Endodermal cell (in vitro differentiated cells): Measurements from ENCODE around the gene CTDSP2. TPM values are rescaled to one million over a fixed set of nuclear protein-coding genes. Genes with fewer than 3 reads are reported as not detected.

Experiments
- DNase-seq: peaks from one replicate; pipeline ENCODE4 v3.0.0-alpha.2; 2017
- H3K27ac ChIP-seq: 2 replicates; pipeline ENCODE4 v1.5.1; 2013; ENCODE audit warnings: mild to moderate bottlenecking, low read depth, low read length, moderate library complexity
- H3K27me3 ChIP-seq: 2 replicates; pipeline ENCODE4 v1.6.1; 2013; ENCODE audit warnings: mild to moderate bottlenecking, low read length, moderate library complexity; ENCODE audit not compliant: insufficient read depth, control insufficient read depth, poor library complexity, severe bottlenecking
- H3K36me3 ChIP-seq: 2 replicates; pipeline ENCODE4 v1.7.0; 2013; ENCODE audit warnings: mild to moderate bottlenecking, low read length, moderate library complexity; ENCODE audit not compliant: control insufficient read depth, insufficient read depth
- H3K4me1 ChIP-seq: one replicate; pipeline ENCODE4 v1.7.0; 2013; ENCODE audit warnings: low read length; ENCODE audit not compliant: control insufficient read depth, insufficient read depth
- H3K4me3 ChIP-seq: 2 replicates; pipeline ENCODE4 v1.5.1; 2013; ENCODE audit warnings: mild to moderate bottlenecking, low read length, moderate library complexity
- H3K9ac ChIP-seq: 2 replicates; pipeline ENCODE4 v1.6.1; 2013; ENCODE audit warnings: mild to moderate bottlenecking, low read length, moderate library complexity; ENCODE audit not compliant: poor library complexity, severe bottlenecking; ENCODE audit errors: extremely low read depth
- H3K9me3 ChIP-seq: 2 replicates; pipeline ENCODE4 v1.6.1; 2013; ENCODE audit warnings: mild to moderate bottlenecking, low read length, moderate library complexity; ENCODE audit not compliant: control insufficient read depth
- H3K27ac Mint-ChIP-seq: 2 replicates; pipeline ENCODE4 v1.8.0; 2020; ENCODE audit warnings: mixed read lengths
- H3K27me3 Mint-ChIP-seq: 2 replicates; pipeline ENCODE4 v1.8.0; 2021; ENCODE audit warnings: mild to moderate bottlenecking, mixed read lengths; ENCODE audit not compliant: insufficient read depth
- H3K36me3 Mint-ChIP-seq: 2 replicates; pipeline ENCODE4 v1.8.0; 2020; ENCODE audit warnings: low read depth, mixed read lengths
- H3K4me1 Mint-ChIP-seq: 2 replicates; pipeline ENCODE4 v1.8.0; 2020; ENCODE audit warnings: mixed read lengths
- H3K4me3 Mint-ChIP-seq: 2 replicates; pipeline ENCODE4 v1.8.0; 2020; ENCODE audit warnings: mild to moderate bottlenecking, moderate library complexity, mixed read lengths
- H3K9me3 Mint-ChIP-seq: 2 replicates; pipeline ENCODE4 v1.8.0; 2020; ENCODE audit warnings: mild to moderate bottlenecking, mixed read lengths
- CTCF ChIP-seq: fragments of 200-600 bp; sonication (generic); conservative IDR thresholded peaks from 2 replicates; pipeline ENCODE4 v1.5.0; 2021; ENCODE audit warnings: antibody characterized with exemption, mild to moderate bottlenecking
- WGBS, 2 experiments: methylation state at CpG; one replicate each; pipeline versions ENCODE4 v1.1.5 to v1.1.7; 2013; ENCODE audit warnings: missing lambda C conversion rate in 2 of 2, mixed read lengths in 1 of 2; ENCODE audit not compliant: insufficient coverage in 1 of 2, insufficient read length in 1 of 2; 5-methylcytosine and 5-hydroxymethylcytosine counted together
- total RNA-seq, 2 donors: library from RNA; stranded (reverse); fragmentation: NEBNext Ultra II Directional in 1 of 2; extraction: Animal tissue kit (Norgen Biotek cat#: 25700) in 1 of 2; gene quantifications; 2 replicates in 1 of 2; 3 replicates in 1 of 2; pipeline ENCODE4 v1.2.1, GENCODE V29; 2021

CTDSP2 gene
- total RNA-seq, 2 donors from 2014 or later = 137 to 148 TPM

GRCh38 chr12:57772429-57773322 lies 73.9 kb downstream of the CTDSP2 start, which contains the start of gene EEF1AKMT3:
TSS of gene EEF1AKMT3 (plus strand) at chr12:57772614. CDS start at chr12:57772725, 111 bp downstream.
- no peak for TF ChIP-seq CTCF
- no peak for DNase-seq
- 8 to 9% methylated on average over 37 to 66 of the region's 67 CpGs for WGBS, 2 experiments
- peak within 1 kb of the TSS; percentile 96 for H3K27ac ChIP-seq
- peak within 1 kb of the TSS; percentile 97 for H3K4me3 ChIP-seq
- H3K9ac ChIP-seq = peak within 1 kb of the TSS; percentile 99
- peaks cover 31% of the 10 kb centered on the region for H3K36me3 ChIP-seq
- H3K4me1 Mint-ChIP-seq = peaks cover 6% of the 10 kb centered on the region
- no peaks in the 10 kb centered on the region for H3K9me3 Mint-ChIP-seq
- peaks cover 26% of the 10 kb centered on the region for H3K36me3 Mint-ChIP-seq
- no peaks in the 10 kb centered on the region for H3K27me3 Mint-ChIP-seq
- H3K27me3 ChIP-seq = no peaks in the 10 kb centered on the region
- no peaks in the 10 kb centered on the region for H3K9me3 ChIP-seq
- peak within 1 kb of the TSS; percentile 85 for H3K4me3 Mint-ChIP-seq
- H3K27ac Mint-ChIP-seq = peak within 1 kb of the TSS; percentile 100
- no peaks in the 10 kb centered on the region for H3K4me1 ChIP-seq

GRCh38 chr12:57771873-57772428 lies 74.6 kb downstream of the CTDSP2 start, which contains the start of gene METTL1:
TSS of gene METTL1 (minus strand) at chr12:57772105. CDS start at chr12:57772083, 22 bp downstream.
- H3K27me3 Mint-ChIP-seq = peaks cover 6% of the 10 kb centered on the region
- H3K4me3 ChIP-seq = peak within 1 kb of the TSS; percentile 97
- H3K27me3 ChIP-seq = peaks cover 3% of the 10 kb centered on the region
- peak within 1 kb of the TSS; percentile 100 for H3K27ac Mint-ChIP-seq
- peak within 1 kb of the TSS; percentile 96 for H3K27ac ChIP-seq
- H3K9me3 Mint-ChIP-seq = no peaks in the 10 kb centered on the region
- peak within 1 kb of the TSS; percentile 99 for H3K9ac ChIP-seq
- peaks cover 26% of the 10 kb centered on the region for H3K36me3 Mint-ChIP-seq
- DNase-seq = peak; percentile 100
- no peak for TF ChIP-seq CTCF
- 0% methylated on average over 14 to 28 of the region's 28 CpGs for WGBS, 2 experiments
- no peaks in the 10 kb centered on the region for H3K4me1 ChIP-seq
- no peaks in the 10 kb centered on the region for H3K9me3 ChIP-seq
- peaks cover 6% of the 10 kb centered on the region for H3K4me1 Mint-ChIP-seq
- peaks cover 31% of the 10 kb centered on the region for H3K36me3 ChIP-seq
- H3K4me3 Mint-ChIP-seq = peak within 1 kb of the TSS; percentile 85

- Mint-ChIP-seq H3K4me3 (peak overlapping the region; percentile 85), H3K4me1 (peaks cover 12% of the 10 kb centered on the region), H3K36me3 (peaks cover 26% of the 10 kb centered on the region), H3K9me3 (no peaks in the 10 kb centered on the region), H3K27me3 (peaks cover 12% of the 10 kb centered on the region), H3K27ac (peak overlapping the region; percentile 100)
- H3K27ac ChIP-seq = peak overlapping the region; percentile 96
- 1 to 4% methylated on average over 11 to 14 of the region's 16 CpGs for WGBS, 2 experiments
- H3K4me3 ChIP-seq = peak overlapping the region; percentile 97
- H3K4me1 ChIP-seq = peaks cover 4% of the 10 kb centered on the region
- peak overlapping the region; percentile 99 for H3K9ac ChIP-seq
- peaks cover 9% of the 10 kb centered on the region for H3K27me3 ChIP-seq
- H3K36me3 ChIP-seq = peaks cover 31% of the 10 kb centered on the region
- TF ChIP-seq CTCF = no peak
- DNase-seq = peak; percentile 98
- H3K9me3 ChIP-seq = no peaks in the 10 kb centered on the region
Measured at GRCh38 chr12:57771236-57771872, 75.2 kb downstream of the CTDSP2 start.
